GM12873 (cell line): ENCODE data around the gene TRIM14.

Experiments used
- CTCF ChIP-seq: IDR thresholded peaks from 2 replicates; pipeline ENCODE4 v1.5.1; 2012; ENCODE audit warnings: low read depth, mild to moderate bottlenecking, moderate library complexity, low read length, control low read depth; ENCODE audit not compliant: insufficient read depth; ENCODE audit errors: missing control alignments

The TRIM14 gene

GRCh38 chr9:98130576-98131228 is 11.7 kb upstream of the TRIM14 start:
- TF ChIP-seq CTCF = no peak

- no peak for TF ChIP-seq CTCF
These were observed 10.4 kb upstream of the TRIM14 start for GRCh38 chr9:98129451-98129881.

- TF ChIP-seq CTCF = no peak
These were observed 9.3 kb upstream of the TRIM14 start for GRCh38 chr9:98128316-98128715.

- no peak for TF ChIP-seq CTCF
These were observed 8.2 kb upstream of the TRIM14 start for GRCh38 chr9:98127226-98127625.

- no peak for TF ChIP-seq CTCF
These were observed 5.8 kb upstream of the TRIM14 start for GRCh38 chr9:98124637-98125426.

GRCh38 chr9:98121058-98121457 is 2.0 kb upstream of the TRIM14 start:
- TF ChIP-seq CTCF = no peak

GRCh38 chr9:98120476-98120875 is 1.5 kb upstream of the TRIM14 start:
- no peak for TF ChIP-seq CTCF
